Coronary artery (tissue), 2 donors: ENCODE data around the gene FAAP24.

Experiments
- DNase-seq: peaks from one replicate; pipeline ENCODE4 v3.0.0-alpha.2; 2017; ENCODE audit warnings: low spot score
- H3K27ac ChIP-seq, 2 donors: fragments of 200-600 bp; sonication (generic); one replicate each; pipeline ENCODE4 v1.5.1; 2016 to 2019
- H3K4me3 ChIP-seq: fragments of 200-600 bp; sonication (generic); 2 replicates; pipeline ENCODE4 v1.5.1; 2016; ENCODE audit warnings: mild to moderate bottlenecking, moderate library complexity
- TF ChIP-seq, protein P1 (sequence below): fragments of 200-600 bp; sonication (generic); IDR thresholded peaks from one replicate; pipeline ENCODE4 v1.5.1; 2019; ENCODE audit warnings: antibody characterized with exemption

The FAAP24 gene, protein sequence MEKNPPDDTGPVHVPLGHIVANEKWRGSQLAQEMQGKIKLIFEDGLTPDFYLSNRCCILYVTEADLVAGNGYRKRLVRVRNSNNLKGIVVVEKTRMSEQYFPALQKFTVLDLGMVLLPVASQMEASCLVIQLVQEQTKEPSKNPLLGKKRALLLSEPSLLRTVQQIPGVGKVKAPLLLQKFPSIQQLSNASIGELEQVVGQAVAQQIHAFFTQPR

DNA sequence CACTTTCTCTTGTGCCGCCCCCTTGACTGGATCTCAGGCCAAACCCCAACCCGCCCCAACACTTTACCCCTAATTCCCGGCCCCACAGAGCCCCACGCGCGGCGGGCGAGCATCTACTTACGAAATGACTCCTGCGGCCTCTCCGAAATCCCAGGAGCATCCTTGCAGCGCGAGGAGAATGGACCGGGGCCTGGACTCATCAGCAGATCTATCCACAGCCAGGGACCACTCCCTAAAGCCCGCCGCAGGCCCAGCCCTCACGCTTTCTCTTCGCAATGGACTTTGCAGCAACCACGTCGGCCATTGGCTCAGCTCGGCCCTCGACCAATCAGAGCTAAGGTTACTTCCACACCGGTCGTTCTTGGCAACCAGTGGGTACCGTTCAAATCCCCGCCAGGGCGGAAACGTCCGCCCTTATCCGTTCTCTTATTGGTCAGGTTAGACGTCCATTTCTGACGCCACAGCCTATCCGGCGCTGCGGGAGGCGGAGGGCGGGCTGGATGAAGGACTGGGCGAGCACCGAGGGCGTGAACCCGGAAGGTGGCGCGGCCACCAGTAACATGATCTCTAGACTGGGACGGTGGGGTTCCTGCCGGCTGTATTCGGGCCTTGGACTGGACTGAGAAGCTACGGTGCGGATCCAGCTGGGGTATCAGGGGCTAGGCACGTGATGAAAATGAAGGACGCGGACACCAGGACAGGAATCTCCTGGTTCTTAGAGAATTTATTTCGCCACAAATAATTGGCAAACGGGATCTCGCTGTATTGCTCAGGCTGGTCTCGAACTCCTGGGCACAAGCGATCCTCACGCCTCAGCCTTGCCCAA, at the start of gene FAAP24, which contains the start of gene CEP89:
TSS of gene FAAP24 (plus strand) at position 528 of the 826 bp plus-strand sequence. CDS start 955 bp downstream, outside the sequence.
TSS of gene CEP89 (minus strand) at position 244 of the 826 bp plus-strand sequence. CDS start at position 160, 84 bp downstream.
- TF ChIP-seq, protein P1, sequence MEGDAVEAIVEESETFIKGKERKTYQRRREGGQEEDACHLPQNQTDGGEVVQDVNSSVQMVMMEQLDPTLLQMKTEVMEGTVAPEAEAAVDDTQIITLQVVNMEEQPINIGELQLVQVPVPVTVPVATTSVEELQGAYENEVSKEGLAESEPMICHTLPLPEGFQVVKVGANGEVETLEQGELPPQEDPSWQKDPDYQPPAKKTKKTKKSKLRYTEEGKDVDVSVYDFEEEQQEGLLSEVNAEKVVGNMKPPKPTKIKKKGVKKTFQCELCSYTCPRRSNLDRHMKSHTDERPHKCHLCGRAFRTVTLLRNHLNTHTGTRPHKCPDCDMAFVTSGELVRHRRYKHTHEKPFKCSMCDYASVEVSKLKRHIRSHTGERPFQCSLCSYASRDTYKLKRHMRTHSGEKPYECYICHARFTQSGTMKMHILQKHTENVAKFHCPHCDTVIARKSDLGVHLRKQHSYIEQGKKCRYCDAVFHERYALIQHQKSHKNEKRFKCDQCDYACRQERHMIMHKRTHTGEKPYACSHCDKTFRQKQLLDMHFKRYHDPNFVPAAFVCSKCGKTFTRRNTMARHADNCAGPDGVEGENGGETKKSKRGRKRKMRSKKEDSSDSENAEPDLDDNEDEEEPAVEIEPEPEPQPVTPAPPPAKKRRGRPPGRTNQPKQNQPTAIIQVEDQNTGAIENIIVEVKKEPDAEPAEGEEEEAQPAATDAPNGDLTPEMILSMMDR, result no peak
- peak; percentile 99 for DNase-seq
- H3K27ac ChIP-seq, result peak within 1 kb of the TSS; percentile 59 to 87
- peak within 1 kb of the TSS; percentile 91 for H3K4me3 ChIP-seq

DNA sequence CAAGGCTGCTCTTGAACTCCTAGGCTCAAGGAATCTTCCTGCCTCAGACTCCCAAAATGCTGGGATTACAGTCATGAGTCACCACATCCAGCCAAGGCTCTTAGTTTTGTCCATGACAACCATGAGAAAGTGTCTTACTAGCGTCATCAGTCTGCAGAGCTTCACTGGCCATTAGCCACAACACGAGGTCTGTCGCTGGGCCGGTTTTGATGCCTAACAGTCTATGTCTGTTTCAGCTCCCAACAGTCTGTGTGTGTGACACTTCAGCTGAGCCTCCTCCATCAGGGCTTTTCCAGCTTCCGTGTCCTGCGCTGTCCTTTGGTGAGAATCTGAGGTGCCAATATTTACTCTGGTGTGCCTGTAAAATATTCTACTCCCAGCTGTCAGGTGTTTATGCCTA, 47.8 kb upstream of the FAAP24 start:
- TF ChIP-seq, protein P1, result no peak
- Histone ChIP-seq H3K4me3 (no peak overlapping the region), H3K27ac (no peak overlapping the region)
- DNase-seq, result no peak

DNA sequence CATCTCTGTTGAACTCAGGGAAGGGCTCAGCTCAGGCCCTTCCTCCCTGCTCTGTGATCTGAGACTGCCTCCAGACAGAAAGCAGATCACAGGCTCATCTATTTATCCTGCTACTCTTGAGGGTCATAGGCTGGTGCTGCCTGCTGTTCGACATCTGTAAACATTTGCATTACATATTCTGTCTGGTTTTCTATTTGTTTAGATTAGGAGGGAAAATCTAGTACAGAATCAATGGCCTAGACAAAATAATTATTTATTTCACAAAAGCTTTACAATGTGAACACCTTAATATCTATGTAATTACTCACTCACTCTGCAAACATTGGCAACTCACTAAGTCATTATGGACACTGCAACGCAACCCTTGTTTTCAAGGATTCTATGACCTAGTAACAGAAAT, 43.2 kb upstream of the FAAP24 start:
- DNase-seq, result no peak
- H3K27ac ChIP-seq, result no peak overlapping the region
- TF ChIP-seq, protein P1, result no peak
- H3K4me3 ChIP-seq, result no peak overlapping the region

DNA sequence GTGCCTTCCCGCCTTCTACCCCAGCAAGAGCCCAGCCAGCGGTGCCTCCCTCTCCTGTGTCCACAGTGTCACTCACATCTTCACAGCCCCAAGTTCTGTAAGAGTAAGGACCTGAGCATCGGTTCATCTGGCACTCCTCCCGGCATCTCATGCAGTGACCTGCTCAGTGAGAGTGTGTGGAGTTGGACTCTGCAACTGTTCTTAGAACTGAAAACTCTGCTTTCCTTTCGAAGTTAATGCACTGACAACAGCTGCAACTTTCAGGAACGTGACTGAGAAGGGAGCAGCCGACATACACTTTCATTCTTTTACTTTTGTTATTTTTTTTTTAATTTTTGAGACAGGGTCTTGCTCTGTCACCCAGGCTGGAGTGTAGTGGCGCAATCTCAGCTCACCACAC, 41.5 kb upstream of the FAAP24 start:
- TF ChIP-seq, protein P1, result no peak
- Histone ChIP-seq H3K27ac (no peak overlapping the region), H3K4me3 (no peak overlapping the region)
- DNase-seq, result no peak

DNA sequence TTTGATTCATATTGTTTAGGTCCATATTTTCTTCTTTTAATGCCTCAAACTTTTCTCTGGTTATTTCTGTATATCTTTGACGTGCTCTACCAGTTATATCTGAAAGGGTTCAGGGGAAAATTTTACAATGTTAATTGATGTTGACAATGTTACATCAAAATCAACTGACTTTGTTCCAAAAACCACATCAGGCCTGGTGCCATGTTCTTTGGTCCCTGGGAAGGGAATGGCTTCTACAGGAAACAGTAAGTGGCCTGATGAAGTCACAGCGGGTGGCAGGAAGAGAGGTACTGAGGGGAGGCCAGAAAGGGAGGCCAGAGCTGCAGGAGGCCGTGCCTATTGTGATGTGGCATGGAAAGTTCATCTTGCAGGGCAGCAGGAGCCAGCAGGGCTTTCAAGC, 38.5 kb upstream of the FAAP24 start:
- no peak overlapping the region for H3K27ac ChIP-seq
- no peak for DNase-seq
- TF ChIP-seq, protein P1, result no peak
- no peak overlapping the region for H3K4me3 ChIP-seq

DNA sequence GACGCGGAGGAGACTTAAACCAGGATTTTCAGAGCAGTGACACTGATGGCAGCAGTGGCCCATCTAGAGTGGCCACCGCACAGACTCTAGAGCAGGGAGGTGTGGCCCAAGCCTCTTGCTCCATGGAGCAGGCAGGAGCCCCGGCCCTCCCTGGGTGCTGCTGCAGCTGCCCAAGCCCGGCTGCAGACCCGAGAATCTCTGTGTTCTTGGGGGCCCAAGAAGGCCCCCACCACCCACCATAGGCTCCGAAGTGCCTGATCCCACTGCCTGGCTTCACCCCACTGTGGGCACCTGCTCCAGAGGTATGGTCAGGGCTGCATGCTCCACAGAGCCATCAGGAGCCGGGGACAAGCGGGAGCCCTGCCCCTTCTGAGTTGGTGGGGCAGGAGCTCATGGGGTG, 36.4 kb upstream of the FAAP24 start:
- no peak overlapping the region for H3K4me3 ChIP-seq
- TF ChIP-seq, protein P1, result no peak
- no peak overlapping the region for H3K27ac ChIP-seq
- DNase-seq, result no peak
